Stomach (tissue), 9 donors: ENCODE data around the gene ADAM22. TPM values are rescaled to one million over a fixed set of nuclear protein-coding genes. Genes with fewer than 3 reads are reported as not detected.

ENCODE experiments used
- DNase-seq, 2 donors: peaks; one replicate each; pipeline versions ENCODE4 v3.0.0 to v3.0.0-alpha.2; 2013 to 2019
- H3K27ac ChIP-seq, 5 donors: fragments of 200-600 bp in 4 of 5; sonication (generic) in 4 of 5; one replicate each; pipeline ENCODE4 v1.5.1; 2013 to 2019; ENCODE audit warnings: mild to moderate bottlenecking in 1 of 5, moderate library complexity in 1 of 5
- H3K27me3 ChIP-seq, 3 donors: fragments of 200-600 bp; sonication (generic); one replicate each; pipeline ENCODE4 v1.5.1; 2017 to 2019; ENCODE audit warnings: mixed run types in 1 of 3
- H3K36me3 ChIP-seq, 4 donors: fragments of 200-600 bp; sonication (generic); 1 replicate in 3 of 4; 2 replicates in 1 of 4; pipeline ENCODE4 v1.5.1; 2016 to 2019
- H3K4me1 ChIP-seq, 4 donors: fragments of 200-600 bp; sonication (generic); one replicate each; pipeline ENCODE4 v1.5.1; 2016 to 2019
- H3K4me3 ChIP-seq, 4 donors: fragments of 200-600 bp; sonication (generic) in 3 of 4; one replicate each; pipeline ENCODE4 v1.5.1; 2016 to 2019; ENCODE audit warnings: mild to moderate bottlenecking in 1 of 4
- H3K9me3 ChIP-seq, 4 donors: fragments of 200-600 bp; sonication (generic); one replicate each; pipeline ENCODE4 v1.5.1; 2016 to 2019
- CTCF ChIP-seq, 7 experiments: fragments of 450-650 bp in 4 of 7; fragments of 200-600 bp in 3 of 7; sonication (generic) in 3 of 7; IDR thresholded peaks; one replicate each; pipeline ENCODE4 v1.5.1; 2016 to 2019; ENCODE audit warnings: antibody characterized with exemption in 7 of 7, control low read depth in 2 of 7, mild to moderate bottlenecking in 1 of 7
- EP300 ChIP-seq: sonication (generic); formaldehyde crosslinking; IDR thresholded peaks from one replicate; pipeline ENCODE4 v1.6.1; 2017; ENCODE audit warnings: antibody characterized with exemption
- POLR2A ChIP-seq, 4 donors: fragments of 450-650 bp; IDR thresholded peaks; one replicate each; pipeline ENCODE4 v1.6.1; 2016; ENCODE audit warnings: antibody characterized with exemption in 4 of 4, control low read depth in 2 of 4, mild to moderate bottlenecking in 1 of 4, moderate library complexity in 1 of 4
- POLR2AphosphoS5 ChIP-seq, 3 donors: sonication (generic); formaldehyde crosslinking; IDR thresholded peaks; one replicate each; pipeline ENCODE4 v1.6.1; 2016; ENCODE audit warnings: antibody characterized with exemption in 3 of 3
- WGBS, 5 donors: extraction: QIAGEN DNeasy Blood & Tissue Kit in 3 of 5; methylation state at CpG; one replicate each; pipeline versions ENCODE4 v1.1.5 to v1.1.7; 2013 to 2018; 5-methylcytosine and 5-hydroxymethylcytosine counted together
- intact Hi-C: fragments of 100-400 bp; cut with DNase I; formaldehyde crosslinking; loops from one replicate; pipeline ENCODE4 v1.15.1; 2023; ENCODE audit warnings: low total_unique reads
- polyA plus RNA-seq, 3 donors: library from polyadenylated mRNA; stranded (reverse); fragments of 200-250 nt; gene quantifications; one replicate each; pipeline ENCODE4 v1.2.3, GENCODE V29; 2013
- total RNA-seq, 5 donors: library from RNA; depleted of rRNA; stranded (reverse); fragments of >200 nt; gene quantifications; one replicate each; pipeline versions ENCODE4 v1.1.0 to v1.2.3, GENCODE V29; 2014 to 2016
- donor health status: healthy with polysubstance abuse.
- donor health status: Bipolar disorder and iron deficiency.
- donor health status: healthy.

The ADAM22 gene
- total and polyA plus RNA-seq, 8 donors: 0.06 to 16.8 (median 0.29) TPM; not detected in 1

- intact Hi-C loops: no loop called here
- no peak for DNase-seq
- no peaks in the 10 kb centered on the region for H3K9me3 ChIP-seq
- H3K27ac ChIP-seq: no peak overlapping the region
- H3K36me3 ChIP-seq: no peaks in the 10 kb centered on the region
- 83 to 92% (median 88%) methylated on average over 2 of the region's 2 CpGs for WGBS, 5 donors
- no peaks in the 10 kb centered on the region for H3K27me3 ChIP-seq
- H3K4me1 ChIP-seq: peaks cover 0 to 7% (median 0%) of the 10 kb centered on the region in 4 donors
- H3K4me3 ChIP-seq: no peak overlapping the region
- TF ChIP-seq POLR2AphosphoS5 (IDR thresholded peaks at IDR 0.05): no peak
Measured at GRCh38 chr7:88141479-88141878, 207.4 kb downstream of the ADAM22 start.

GRCh38 chr7:88141953-88142352 lies 207.9 kb downstream of the ADAM22 start:
- 90 to 98% (median 96%) methylated on average over 1 of the region's 1 CpG for WGBS, 5 donors
- no peak for DNase-seq
- H3K4me3 ChIP-seq: no peak overlapping the region
- no peak overlapping the region for H3K27ac ChIP-seq
- no peaks in the 10 kb centered on the region for H3K9me3 ChIP-seq
- no peaks in the 10 kb centered on the region for H3K27me3 ChIP-seq
- intact Hi-C loops: no loop called here
- H3K4me1 ChIP-seq: peaks cover 0 to 7% (median 0%) of the 10 kb centered on the region in 4 donors
- TF ChIP-seq EP300 (no peak), CTCF (IDR thresholded peaks at IDR 0.05) (no peak), POLR2A (IDR thresholded peaks at IDR 0.05) (no peak), POLR2AphosphoS5 (IDR thresholded peaks at IDR 0.05) (no peak)
- no peaks in the 10 kb centered on the region for H3K36me3 ChIP-seq

- no peak overlapping the region for H3K27ac ChIP-seq
- TF ChIP-seq EP300: no peak
- no peak for TF ChIP-seq POLR2AphosphoS5 (IDR thresholded peaks at IDR 0.05)
- no peak for TF ChIP-seq POLR2A (IDR thresholded peaks at IDR 0.05)
- TF ChIP-seq CTCF (IDR thresholded peaks at IDR 0.05): no peak
- intact Hi-C loops: no loop called here
- H3K27me3 ChIP-seq: no peaks in the 10 kb centered on the region
- DNase-seq: no peak
- 21 to 39% (median 24%) methylated on average over 2 of the region's 2 CpGs for WGBS, 5 donors
- H3K36me3 ChIP-seq: no peaks in the 10 kb centered on the region
- H3K4me1 ChIP-seq: peaks cover 0 to 4% (median 0%) of the 10 kb centered on the region in 4 donors
- no peaks in the 10 kb centered on the region for H3K9me3 ChIP-seq
- no peak overlapping the region for H3K4me3 ChIP-seq
Measured at GRCh38 chr7:88146616-88147015, 212.6 kb downstream of the ADAM22 start.

- intact Hi-C loops: no loop called here
- no peak overlapping the region for H3K27ac ChIP-seq
- H3K9me3 ChIP-seq: no peaks in the 10 kb centered on the region
- H3K36me3 ChIP-seq: no peaks in the 10 kb centered on the region
- H3K27me3 ChIP-seq: no peaks in the 10 kb centered on the region
- H3K4me1 ChIP-seq: peaks cover 0 to 4% (median 0%) of the 10 kb centered on the region in 4 donors
- no peak for DNase-seq
- no peak overlapping the region for H3K4me3 ChIP-seq
- TF ChIP-seq POLR2AphosphoS5 (IDR thresholded peaks at IDR 0.05) (no peak), POLR2A (IDR thresholded peaks at IDR 0.05) (no peak), EP300 (no peak), CTCF (IDR thresholded peaks at IDR 0.05) (no peak)
Measured at GRCh38 chr7:88147341-88147740, 213.3 kb downstream of the ADAM22 start.

- 24 to 58% (median 31%) methylated on average over 1 of the region's 1 CpG for WGBS, 5 donors
- TF ChIP-seq POLR2AphosphoS5 (IDR thresholded peaks at IDR 0.05) (no peak), EP300 (no peak), POLR2A (IDR thresholded peaks at IDR 0.05) (no peak), CTCF (IDR thresholded peaks at IDR 0.05) (no peak)
Measured at GRCh38 chr7:88147949-88148348, 213.9 kb downstream of the ADAM22 start.

More at GRCh38 chr7:88147949-88148348, 213.9 kb downstream of the ADAM22 start:
- no peaks in the 10 kb centered on the region for H3K27me3 ChIP-seq
- no peak overlapping the region for H3K27ac ChIP-seq
- no peaks in the 10 kb centered on the region for H3K9me3 ChIP-seq
- no peaks in the 10 kb centered on the region for H3K36me3 ChIP-seq
- H3K4me3 ChIP-seq: no peak overlapping the region
- intact Hi-C loops: no loop called here
- DNase-seq: no peak
- H3K4me1 ChIP-seq: peaks cover 0 to 4% (median 0%) of the 10 kb centered on the region in 4 donors
